ENCODE measurements around the gene ADTRP. TPM values are rescaled to one million over a fixed set of nuclear protein-coding genes. Genes with fewer than 3 reads are reported as not detected.
A peak's percentile ranks its signal among the peaks of the same experiment; 100 is the strongest.

The ADTRP gene
- total RNA-seq, 1 donor from 2014 or later: 0.68 TPM

- Histone ChIP-seq H3K9me3 (ENCODE audit: insufficient read depth, low read depth, low read length) (no peaks in the 10 kb centered on the region), H3K4me1 (ENCODE audit: insufficient read depth, low read length) (peaks cover 72% of the 10 kb centered on the region), H3K9ac (ENCODE audit: low read length) (peak overlapping the region; percentile 15), H2AFZ (ENCODE audit: low read depth, low read length) (no peak overlapping the region), H3K4me3 (ENCODE audit: insufficient read depth, low read depth, low read length) (no peak overlapping the region), H3K27ac (ENCODE audit: low read depth, low read length) (peak overlapping the region; percentile 98), H3K4me2 (ENCODE audit: low read length) (peak overlapping the region; percentile 9), H3K36me3 (ENCODE audit: insufficient read depth, low read length) (no peaks in the 10 kb centered on the region), H3K27me3 (ENCODE audit: insufficient read depth, low read length) (no peaks in the 10 kb centered on the region), H4K20me1 (ENCODE audit: insufficient read depth, low read length) (no peaks in the 10 kb centered on the region), H3K79me2 (ENCODE audit: insufficient read depth, low read length) (no peaks in the 10 kb centered on the region)
- H3K27me3 Mint-ChIP-seq (ENCODE audit: low read depth, unreplicated experiment): no peaks in the 10 kb centered on the region
- H3K36me3 Mint-ChIP-seq (ENCODE audit: low read depth, unreplicated experiment): no peaks in the 10 kb centered on the region
- peak overlapping the region; percentile 99 for H3K27ac Mint-ChIP-seq (ENCODE audit: unreplicated experiment)
- FAIRE-seq (no peak), DNase-seq (ENCODE audit: low read depth) (no peak)
- TF ChIP-seq CTCF (IDR thresholded peaks at IDR 0.05; ENCODE audit: insufficient read depth, low read depth, low read length): no peak
- TF ChIP-seq EZH2 (IDR thresholded peaks at IDR 0.05; ENCODE audit: insufficient read depth, low read length): no peak
- H3K4me1 Mint-ChIP-seq (ENCODE audit: low read depth, unreplicated experiment): peaks cover 65% of the 10 kb centered on the region
- H3K4me3 Mint-ChIP-seq (ENCODE audit: unreplicated experiment): no peak overlapping the region
- peaks cover 3% of the 10 kb centered on the region for H3K9me3 Mint-ChIP-seq (ENCODE audit: unreplicated experiment)
Observed at GRCh38 chr6:11769244-11769643, 9.4 kb downstream of the ADTRP start.

GRCh38 chr6:11767978-11768756, 10.4 kb downstream of the ADTRP start:
- Mint-ChIP-seq H3K4me3 (ENCODE audit: unreplicated experiment) (no peak overlapping the region), H3K4me1 (ENCODE audit: low read depth, unreplicated experiment) (peaks cover 68% of the 10 kb centered on the region), H3K27ac (ENCODE audit: unreplicated experiment) (peak overlapping the region; percentile 99), H3K9me3 (ENCODE audit: unreplicated experiment) (peaks cover 3% of the 10 kb centered on the region), H3K36me3 (ENCODE audit: low read depth, unreplicated experiment) (no peaks in the 10 kb centered on the region), H3K27me3 (ENCODE audit: low read depth, unreplicated experiment) (no peaks in the 10 kb centered on the region)
- no peaks in the 10 kb centered on the region for H3K27me3 ChIP-seq (ENCODE audit: insufficient read depth, low read length)
- no peaks in the 10 kb centered on the region for H3K36me3 ChIP-seq (ENCODE audit: insufficient read depth, low read length)
- TF ChIP-seq EZH2 (IDR thresholded peaks at IDR 0.05; ENCODE audit: insufficient read depth, low read length) (no peak), CTCF (IDR thresholded peaks at IDR 0.05; ENCODE audit: insufficient read depth, low read depth, low read length) (no peak)
- H3K4me2 ChIP-seq (ENCODE audit: low read length): no peak overlapping the region
- H3K4me3 ChIP-seq (ENCODE audit: insufficient read depth, low read depth, low read length): no peak overlapping the region
- peak overlapping the region; percentile 15 for H3K9ac ChIP-seq (ENCODE audit: low read length)
- H2AFZ ChIP-seq (ENCODE audit: low read depth, low read length): no peak overlapping the region
- peaks cover 72% of the 10 kb centered on the region for H3K4me1 ChIP-seq (ENCODE audit: insufficient read depth, low read length)
- H4K20me1 ChIP-seq (ENCODE audit: insufficient read depth, low read length): no peaks in the 10 kb centered on the region
- no peaks in the 10 kb centered on the region for H3K79me2 ChIP-seq (ENCODE audit: insufficient read depth, low read length)
- DNase-seq (ENCODE audit: low read depth): no peak
- FAIRE-seq: no peak
- no peaks in the 10 kb centered on the region for H3K9me3 ChIP-seq (ENCODE audit: insufficient read depth, low read depth, low read length)
- H3K27ac ChIP-seq (ENCODE audit: low read depth, low read length): peak overlapping the region; percentile 98

GRCh38 chr6:11767458-11767857, 11.1 kb downstream of the ADTRP start:
- FAIRE-seq (no peak), DNase-seq (ENCODE audit: low read depth) (no peak)
- Mint-ChIP-seq H3K36me3 (ENCODE audit: low read depth, unreplicated experiment) (no peaks in the 10 kb centered on the region), H3K27ac (ENCODE audit: unreplicated experiment) (peak overlapping the region; percentile 99), H3K9me3 (ENCODE audit: unreplicated experiment) (peaks cover 3% of the 10 kb centered on the region), H3K4me3 (ENCODE audit: unreplicated experiment) (no peak overlapping the region), H3K4me1 (ENCODE audit: low read depth, unreplicated experiment) (peaks cover 68% of the 10 kb centered on the region), H3K27me3 (ENCODE audit: low read depth, unreplicated experiment) (no peaks in the 10 kb centered on the region)
- TF ChIP-seq CTCF (IDR thresholded peaks at IDR 0.05; ENCODE audit: insufficient read depth, low read depth, low read length): no peak
- no peak for TF ChIP-seq EZH2 (IDR thresholded peaks at IDR 0.05; ENCODE audit: insufficient read depth, low read length)
- peak overlapping the region; percentile 98 for H3K27ac ChIP-seq (ENCODE audit: low read depth, low read length)
- H3K27me3 ChIP-seq (ENCODE audit: insufficient read depth, low read length): no peaks in the 10 kb centered on the region
- H3K79me2 ChIP-seq (ENCODE audit: insufficient read depth, low read length): no peaks in the 10 kb centered on the region
- no peak overlapping the region for H2AFZ ChIP-seq (ENCODE audit: low read depth, low read length)
- H3K4me2 ChIP-seq (ENCODE audit: low read length): peak overlapping the region; percentile 17
- no peaks in the 10 kb centered on the region for H3K36me3 ChIP-seq (ENCODE audit: insufficient read depth, low read length)
- H4K20me1 ChIP-seq (ENCODE audit: insufficient read depth, low read length): no peaks in the 10 kb centered on the region
- H3K9ac ChIP-seq (ENCODE audit: low read length): peak overlapping the region; percentile 57
- H3K9me3 ChIP-seq (ENCODE audit: insufficient read depth, low read depth, low read length): no peaks in the 10 kb centered on the region
- no peak overlapping the region for H3K4me3 ChIP-seq (ENCODE audit: insufficient read depth, low read depth, low read length)
- peaks cover 73% of the 10 kb centered on the region for H3K4me1 ChIP-seq (ENCODE audit: insufficient read depth, low read length)

Data from astrocyte (in vitro differentiated cells and primary cell).